NCI-H748 (cell line): ENCODE measurements around the gene NRSN1.
"Not testable (repeated sequence)": the region's sequence is repeated elsewhere in the genome, so short reads cannot be mapped to it uniquely, and the experiment has no call there.

Experiments
- DNase-seq: peaks from one replicate; lab custom pipeline; 2025; ENCODE audit not compliant: unreplicated experiment; lab: John Stamatoyannopoulos, UW

NRSN1 gene

DNA sequence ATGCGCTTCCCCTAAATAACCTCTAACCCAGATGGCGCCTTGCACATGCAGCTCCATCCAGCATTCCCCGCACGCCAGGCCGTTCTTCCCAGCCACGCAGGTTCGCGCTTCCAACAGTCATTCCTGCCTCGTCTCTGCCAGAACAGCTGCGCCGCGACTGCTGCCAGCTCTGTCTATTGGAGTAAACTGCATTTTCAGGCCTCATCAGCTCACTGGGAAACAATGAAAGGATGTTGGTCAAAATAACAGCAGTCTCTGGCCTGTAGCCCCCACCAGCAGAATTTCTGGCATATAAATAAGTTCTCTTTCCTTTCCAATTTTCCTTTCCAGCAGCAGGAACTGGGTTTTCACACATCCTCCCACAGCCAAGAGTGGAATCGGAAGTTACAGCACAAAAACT lies 14.6 kb downstream of the NRSN1 start:
- DNase-seq = no peak

DNA sequence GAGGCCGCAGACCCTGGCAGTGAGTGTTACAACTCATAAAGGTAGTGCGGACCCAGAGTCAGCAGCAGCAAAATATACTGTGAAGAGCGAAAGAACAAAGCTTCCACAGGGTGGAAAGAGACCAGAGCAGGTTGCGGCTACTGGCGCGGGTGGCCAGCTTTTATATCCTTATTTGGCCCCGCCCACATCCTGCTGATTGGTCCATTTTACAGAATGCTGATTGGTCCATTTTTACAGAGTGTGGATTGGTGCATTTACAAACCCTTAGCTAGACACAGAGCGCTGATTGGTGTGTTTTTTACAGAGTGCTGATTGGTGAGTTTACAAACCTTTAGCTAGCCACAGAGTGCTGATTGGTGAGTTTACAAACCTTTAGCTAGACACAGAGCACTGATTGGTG lies 16.7 kb downstream of the NRSN1 start:
- DNase-seq = not testable (repeated sequence)

DNA sequence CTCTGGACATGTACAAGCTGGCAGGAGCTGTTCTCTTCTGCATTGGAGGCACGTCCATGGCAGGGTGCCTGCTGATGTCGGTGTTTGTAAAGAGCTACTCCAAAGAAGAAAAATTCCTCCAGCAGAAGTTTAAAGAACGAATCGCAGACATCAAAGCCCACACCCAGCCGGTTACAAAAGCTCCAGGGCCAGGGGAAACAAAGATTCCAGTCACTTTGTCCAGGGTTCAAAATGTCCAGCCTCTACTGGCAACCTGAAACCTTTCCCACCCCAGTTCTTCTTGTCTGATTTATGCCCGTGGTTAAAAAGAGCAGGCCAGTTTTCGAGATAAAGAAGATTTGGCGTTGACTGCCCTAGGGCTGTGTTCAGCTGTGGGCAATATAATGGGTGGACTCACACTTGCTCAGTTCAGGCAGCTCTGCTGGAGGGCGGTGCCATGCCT lies 19.7 kb downstream of the NRSN1 start:
- no peak for DNase-seq

DNA sequence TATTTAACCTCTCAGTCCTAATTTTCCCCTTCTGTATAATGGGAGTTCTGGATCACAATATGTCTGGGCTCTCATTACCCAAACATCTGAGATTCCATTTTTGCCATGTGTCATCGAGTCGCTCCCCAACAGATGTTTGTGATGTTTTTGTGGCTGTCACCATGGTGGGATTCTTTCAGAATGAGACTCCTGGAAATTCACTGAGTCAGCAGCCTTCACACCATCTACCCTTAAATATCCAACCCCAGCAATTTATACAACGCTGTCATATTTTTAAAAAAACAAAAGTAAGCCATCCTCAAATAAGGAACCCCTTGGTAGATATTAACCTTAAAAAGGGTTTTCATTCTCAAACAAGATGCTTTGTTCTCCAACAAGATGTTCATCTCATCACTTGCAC lies 20.9 kb downstream of the NRSN1 start:
- no peak for DNase-seq

DNA sequence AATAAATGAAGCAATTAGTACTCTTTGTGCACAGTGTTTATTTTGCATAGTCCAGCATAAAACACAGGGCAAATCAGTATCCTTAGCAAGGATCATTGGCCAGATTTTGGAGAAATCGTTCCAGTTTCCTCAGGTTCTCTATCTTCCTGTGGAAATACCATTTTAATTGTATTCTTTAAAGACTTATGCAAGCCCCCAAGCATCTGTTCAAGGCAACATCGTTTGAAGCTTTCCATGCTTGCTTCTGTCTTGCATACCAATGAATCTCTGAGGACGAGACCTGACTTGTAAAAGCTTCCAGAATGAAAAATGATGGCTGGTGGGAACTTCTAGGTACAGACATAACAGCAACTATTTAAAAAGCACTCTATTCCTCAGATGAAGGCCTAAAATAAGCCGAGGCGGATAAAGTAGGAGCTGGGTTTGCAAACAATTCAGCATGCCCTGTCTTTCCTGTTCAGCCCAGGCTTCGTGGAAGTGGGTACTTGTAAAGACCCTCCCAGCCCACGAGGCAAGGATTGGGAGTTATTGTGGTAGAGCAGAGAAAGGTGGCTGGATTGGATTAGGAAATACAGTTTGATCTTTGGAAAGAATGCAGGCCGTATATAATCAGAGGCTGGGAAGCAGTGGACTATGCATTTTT lies 21.6 kb downstream of the NRSN1 start:
- DNase-seq = no peak

DNA sequence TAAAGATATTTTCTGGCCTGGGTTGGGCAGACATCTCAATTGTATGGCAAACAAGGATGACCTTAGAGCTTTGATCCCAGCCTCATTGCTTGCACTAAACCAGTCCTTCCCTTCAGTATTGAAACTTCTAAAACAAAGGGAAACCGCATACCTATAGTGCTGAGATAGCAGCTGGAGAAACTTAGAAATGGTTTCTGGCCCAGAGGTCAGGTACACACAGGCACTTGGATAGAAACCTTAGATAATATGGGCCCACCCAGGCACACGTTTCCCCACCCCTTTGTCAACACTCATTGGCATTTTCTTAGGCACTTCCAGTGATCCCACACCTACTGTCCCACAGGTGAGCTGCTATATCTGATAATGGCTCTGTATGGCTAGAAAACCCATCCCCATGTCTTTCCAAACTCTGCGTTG lies 22.1 kb downstream of the NRSN1 start:
- DNase-seq = no peak

DNA sequence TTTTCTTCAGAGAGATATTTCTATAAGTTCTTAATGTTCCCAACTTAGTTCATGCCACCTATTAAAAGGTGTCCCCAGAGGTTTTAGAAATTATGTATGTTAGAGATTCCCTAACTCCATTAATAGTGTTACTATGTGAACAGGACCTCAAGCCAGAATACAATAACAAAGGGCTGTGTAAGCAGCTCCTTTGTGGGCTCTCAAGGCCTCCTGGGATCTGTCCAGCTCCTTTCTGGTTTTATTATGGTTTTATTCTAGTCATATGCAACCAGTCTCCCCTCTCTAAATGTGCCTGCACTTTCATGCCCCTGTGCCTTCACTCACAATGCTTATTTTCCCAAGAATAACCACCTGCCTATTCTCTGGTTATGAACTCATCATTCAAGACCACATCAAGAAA lies 22.7 kb downstream of the NRSN1 start:
- DNase-seq = no peak

DNA sequence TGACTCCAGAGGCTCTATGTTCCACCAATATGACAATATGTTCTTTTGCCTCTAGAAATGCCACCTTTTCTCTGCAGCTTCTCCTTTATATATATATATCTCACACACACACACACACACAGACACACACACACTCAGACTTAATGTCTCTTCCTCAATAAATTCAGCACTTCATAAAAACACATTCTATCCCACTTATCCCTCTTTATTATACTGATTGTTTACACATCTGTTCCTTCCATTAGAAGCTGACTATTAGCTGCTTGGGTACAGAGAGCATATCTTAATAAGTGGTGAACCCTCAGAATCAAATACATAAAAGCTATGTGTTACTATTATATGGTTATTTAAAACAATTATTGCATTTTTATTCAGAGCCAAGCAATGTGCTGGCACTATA lies 23.3 kb downstream of the NRSN1 start:
- DNase-seq = peak; percentile 79

DNA sequence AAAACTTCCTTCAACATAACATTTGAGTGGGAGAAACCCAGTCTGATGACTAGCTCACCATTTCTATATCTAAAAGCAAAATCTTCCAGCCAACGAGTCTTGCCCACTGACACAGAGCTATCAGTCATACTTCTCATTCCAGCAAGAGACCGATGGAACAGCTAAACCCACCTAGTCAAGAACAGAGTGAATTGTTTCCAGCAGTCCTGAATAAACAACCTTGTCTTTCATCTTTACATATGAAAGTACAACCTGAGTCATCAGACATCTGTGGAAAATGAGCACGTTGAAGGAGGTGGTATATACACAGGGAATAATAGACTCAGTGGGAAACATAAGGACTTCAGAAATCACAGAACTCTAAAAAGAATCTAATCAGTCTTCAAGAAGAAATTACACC lies 23.8 kb downstream of the NRSN1 start:
- DNase-seq = peak; percentile 55

DNA sequence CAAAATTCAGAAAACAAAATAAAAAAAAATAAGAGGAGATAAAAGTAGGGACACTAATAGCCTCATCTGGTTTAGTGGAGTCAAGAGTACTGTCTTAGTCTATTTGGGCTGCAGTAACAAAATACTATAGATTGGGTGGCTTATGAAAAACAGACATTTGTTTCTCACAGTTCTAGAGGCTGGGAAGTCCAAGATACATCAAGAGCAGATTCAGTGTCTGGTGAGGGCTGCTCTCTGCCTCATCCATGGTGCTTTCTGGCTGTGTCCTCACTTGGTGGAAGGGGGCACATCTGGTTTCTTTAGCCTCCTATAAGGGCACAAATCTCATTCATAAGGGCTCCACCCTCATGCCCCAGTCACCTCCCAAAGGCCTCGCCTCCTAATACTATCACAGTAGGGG lies 26.0 kb downstream of the NRSN1 start:
- no peak for DNase-seq

DNA sequence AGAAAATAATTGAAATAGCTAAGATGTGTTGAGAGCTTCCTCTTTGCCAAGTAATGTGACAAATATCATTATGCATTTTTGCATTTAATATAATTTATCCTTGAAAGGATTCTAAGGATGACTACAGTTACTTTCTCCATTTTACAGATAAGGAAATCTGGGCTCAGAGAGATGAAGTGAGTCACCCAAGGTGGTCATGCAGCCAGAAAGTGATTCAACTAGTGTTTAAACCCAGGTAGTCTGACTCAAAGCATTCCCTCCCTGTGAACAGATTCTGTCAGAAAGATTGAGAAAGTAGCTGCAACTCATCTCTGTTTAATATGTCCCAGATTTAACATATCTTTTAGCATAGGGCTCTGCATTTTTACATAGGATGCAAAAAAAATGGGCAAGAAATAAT lies 28.1 kb downstream of the NRSN1 start:
- DNase-seq = no peak

DNA sequence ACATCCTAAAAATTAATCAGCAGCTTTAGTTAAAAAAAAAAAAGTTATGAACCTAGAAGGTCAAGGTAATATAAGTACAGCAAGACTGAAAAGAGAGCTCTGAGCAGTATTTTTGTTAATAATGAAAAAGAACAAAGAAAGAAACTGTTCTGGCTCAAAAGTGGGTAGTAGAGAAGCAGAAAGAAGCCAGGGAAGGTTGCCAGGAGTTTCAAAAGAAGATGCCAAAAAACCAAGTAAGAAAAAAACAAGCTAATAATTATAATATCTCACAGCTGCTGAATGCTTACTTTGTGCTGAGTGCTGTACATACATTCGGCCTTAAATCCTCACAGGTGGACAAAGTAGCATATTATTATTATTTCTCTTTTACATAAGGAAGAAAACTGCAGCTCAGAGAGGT lies 31.9 kb downstream of the NRSN1 start:
- DNase-seq = no peak

DNA sequence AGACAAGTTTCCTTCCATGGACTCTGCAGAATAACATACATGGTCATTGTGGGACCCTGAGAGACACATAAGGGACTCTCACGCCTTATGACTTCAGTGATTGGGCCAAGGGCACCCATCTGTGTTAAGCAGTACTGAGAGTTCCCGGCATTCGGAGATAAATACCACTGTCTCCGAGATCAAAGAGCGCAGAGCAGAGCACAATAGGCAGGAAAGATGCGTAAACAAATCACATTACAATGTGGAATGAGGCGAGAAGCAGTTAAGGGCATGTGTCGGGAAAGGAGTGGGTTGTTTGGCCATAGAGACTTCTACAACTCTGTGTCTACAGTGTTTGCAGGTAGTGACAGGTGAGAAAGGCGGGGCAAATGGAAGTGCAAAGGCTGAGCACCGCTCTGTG lies 57.6 kb downstream of the NRSN1 start:
- DNase-seq = peak; percentile 69

DNA sequence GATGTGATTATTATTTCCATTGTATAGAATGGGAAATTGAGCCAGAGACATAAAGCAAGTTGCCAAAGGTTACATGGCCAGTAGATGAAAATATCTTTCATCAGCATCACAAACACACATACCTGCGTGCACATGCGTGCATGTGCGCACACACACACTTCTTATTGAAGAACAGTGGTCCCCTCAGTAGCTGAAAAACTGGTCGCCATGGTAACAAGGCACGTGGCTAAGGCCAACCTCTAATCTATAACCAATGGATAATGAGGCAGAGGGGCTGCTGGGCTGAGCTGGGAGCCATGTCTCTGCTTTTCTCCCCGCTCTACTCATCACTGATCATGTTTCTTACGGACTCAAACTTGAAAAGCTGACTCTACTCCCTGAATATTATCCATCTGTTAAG lies 60.3 kb downstream of the NRSN1 start:
- no peak for DNase-seq

DNA sequence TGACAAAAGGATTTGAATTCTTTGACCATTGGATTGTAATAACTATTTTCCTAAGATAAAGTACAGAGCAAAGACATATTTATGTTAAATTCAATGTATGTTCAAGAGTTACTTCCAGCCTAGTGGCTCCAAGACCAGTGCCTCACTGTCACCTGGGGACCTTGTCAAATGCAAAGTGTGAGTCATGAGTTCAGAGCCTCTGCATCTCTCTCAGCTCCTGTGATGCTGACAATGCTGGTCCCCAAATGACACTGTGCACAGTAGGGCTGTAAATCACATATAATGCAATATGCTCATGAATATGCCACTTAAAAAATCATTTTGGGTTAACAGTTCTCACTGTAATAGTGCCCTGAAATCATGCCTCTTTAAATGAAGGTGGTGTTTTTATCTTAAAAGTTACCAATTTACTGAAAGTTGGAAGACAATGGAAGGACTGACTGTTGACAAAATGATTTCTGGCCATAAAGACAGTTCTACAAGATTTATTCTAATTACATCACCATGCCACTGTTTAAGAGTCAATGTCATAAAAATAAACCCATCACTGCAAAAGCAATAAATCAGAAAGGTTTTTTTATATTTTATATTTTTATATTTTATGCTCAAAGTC lies 62.1 kb downstream of the NRSN1 start:
- peak; percentile 15 for DNase-seq

DNA sequence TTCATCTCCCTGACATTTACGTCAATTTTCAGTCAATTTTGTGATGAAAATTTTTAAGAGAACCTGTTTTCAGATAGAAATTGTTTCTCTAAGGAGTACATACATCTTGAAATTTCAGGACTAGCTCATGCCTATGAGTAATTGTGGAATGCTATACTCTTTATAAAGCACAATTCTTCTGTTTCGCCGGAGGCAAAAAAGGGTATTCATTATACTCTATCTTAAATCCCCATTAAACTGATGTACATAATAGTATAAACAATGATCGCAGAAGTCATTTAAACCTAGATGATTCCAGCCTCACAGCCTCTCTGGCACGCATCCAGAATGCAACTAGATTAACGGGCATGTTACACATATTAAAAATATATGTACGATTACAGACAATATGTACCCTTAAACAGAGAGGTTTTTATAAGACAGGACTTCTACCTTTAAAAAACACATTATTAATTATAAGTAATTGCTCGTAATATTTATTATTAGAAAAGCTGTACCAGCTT lies 62.6 kb downstream of the NRSN1 start:
- peak; percentile 88 for DNase-seq

DNA sequence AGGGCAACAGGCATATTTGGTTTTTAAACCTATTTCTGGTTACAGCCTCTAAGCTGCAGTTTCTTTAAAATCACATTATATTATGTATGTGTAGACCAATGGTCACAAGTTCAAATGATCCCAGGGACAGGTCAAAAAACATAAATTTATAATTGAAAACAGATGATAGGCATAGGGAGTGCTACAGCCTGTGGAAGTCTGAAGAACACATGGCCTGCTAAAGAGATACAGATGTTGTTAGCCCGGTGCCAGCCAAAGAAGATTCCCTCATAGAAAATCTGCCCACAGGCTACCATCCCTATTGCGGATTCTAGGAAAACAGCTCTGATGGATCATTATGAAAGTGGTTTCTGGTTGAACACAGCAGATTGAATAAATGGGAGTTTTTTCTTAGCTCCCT lies 65.3 kb downstream of the NRSN1 start:
- no peak for DNase-seq

DNA sequence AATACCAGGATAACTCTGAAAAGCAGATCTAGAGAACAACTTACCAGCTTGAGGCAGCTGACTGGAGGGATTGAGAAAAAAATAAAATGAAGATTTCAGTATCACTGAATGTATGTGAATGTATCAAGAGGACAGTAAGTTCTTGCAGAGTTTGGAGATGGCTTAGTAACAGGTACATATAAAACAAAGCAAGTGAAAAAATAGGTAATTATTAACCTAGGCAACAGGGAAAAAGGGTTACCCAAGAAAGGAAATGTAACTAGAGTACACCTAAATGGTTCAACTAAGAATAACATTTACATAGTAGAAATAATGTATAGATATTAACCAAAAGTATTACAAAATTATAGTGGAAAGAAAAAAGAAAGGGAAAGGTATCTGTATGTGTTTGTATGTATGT lies 67.3 kb downstream of the NRSN1 start:
- DNase-seq = no peak

DNA sequence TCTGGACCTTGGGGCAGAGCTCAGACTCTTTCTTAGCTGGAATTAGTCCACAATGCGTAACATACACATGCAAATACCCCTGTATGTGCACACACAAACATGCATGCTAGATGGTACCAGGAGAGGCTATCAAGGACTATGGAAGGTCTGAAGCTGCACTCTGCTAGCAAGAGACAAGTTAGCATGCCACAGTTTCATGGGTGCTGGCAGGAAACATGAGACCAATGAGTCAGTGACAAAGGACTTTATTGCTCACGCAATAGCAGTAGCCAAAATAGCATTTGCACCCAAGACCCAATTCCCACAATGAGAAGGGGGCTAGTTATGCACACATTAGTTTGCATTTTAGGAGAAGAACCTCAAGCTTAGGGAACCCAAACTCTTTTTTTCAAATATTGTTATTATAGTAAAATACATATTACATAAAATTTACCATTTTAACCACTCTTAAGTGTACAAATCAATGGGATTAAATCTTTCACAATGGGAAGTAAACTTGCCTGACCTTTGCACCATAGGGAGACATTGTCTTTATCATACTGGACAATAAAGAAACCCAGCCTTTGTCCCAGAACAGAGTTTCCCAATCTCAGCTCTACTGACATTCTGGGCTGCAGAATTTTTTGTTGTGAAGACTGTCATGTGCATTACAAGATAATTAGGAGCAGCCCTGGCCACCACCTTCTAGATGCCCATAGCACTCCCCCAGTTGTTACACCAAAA lies 69.1 kb downstream of the NRSN1 start:
- DNase-seq = no peak

DNA sequence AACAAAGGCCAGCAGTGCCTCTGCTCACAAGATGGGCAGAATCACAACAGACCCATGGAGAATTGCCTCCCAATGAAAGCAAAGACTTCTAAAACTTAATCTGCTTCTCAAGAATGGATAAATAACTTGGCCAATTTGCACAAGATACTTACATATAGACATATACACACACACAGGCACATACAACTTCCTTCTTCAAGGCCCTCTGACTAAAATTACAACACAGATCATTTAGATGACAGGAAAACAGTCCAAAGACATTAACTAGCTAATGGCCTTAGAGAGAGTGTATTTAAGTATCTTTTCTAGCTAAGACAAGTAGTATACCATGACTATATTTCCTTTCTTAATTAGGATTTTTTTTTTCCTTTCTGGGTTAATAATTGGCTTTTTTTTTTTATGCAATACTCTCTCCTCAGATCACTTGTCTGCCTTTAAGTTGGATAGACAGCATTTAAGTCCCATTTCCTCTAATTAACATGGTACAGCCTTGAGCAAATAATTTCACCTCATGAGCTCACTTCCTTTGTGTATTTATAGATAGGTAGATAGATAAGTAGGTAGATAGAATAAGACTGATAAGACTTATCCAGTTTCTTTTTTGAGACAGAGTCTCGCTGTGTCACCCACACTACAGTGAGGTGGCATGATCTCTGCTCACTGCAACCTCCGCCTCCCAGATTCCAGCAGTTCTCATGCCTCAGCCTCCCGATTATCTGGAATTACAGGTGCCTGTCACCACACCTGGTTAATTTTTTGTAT lies 70.0 kb downstream of the NRSN1 start:
- peak; percentile 15 for DNase-seq
